Fibroblast of skin of left quadriceps (primary cell): ENCODE data around the gene YBX3.

ENCODE experiments used
- DNase-seq, 2 experiments: peaks; one replicate each; pipeline ENCODE4 v3.0.0-alpha.2; 2013; ENCODE audit warnings: low read depth in 2 of 2

YBX3 gene

DNA sequence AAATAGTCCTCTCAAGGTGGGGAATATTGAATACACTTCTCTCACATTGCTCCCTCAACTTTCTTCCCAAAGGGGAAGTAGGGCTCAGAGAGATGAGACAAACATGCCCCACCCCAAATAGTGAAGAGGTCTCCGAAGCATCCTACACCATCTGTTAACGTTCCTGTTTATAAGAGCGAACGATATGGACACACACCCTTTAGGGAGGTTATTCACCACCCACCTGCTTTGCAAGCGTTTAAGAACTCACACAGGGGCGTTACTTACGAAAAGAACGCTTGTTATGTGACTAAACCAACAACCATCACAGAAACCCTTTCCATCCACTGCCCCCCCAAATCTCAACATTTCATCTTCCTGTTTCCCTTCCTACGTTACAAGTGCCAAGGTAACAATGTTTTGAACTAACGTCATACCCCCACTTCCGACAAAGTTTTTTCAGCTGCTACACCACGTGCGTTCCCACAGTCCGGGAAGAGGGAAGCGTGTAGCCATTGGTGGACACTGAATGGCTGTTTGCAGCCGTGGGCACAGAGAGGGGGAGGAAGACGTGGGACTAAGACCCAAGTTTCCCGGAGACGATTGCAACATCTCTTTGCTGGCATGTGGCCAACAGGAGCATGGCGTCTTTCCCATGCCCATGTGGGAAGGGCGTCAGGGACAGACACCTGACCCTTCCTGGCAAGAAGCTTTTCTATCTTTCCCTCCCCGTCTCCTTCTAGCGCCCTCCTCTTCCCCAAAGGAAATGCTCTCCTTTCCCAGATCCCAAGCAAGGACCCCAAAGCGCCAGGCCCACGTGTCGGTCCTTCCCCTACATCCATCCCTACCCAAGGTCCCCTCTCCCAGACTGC is 1.2 kb downstream of the YBX3 start:
- DNase-seq = peak; percentile 82 to 86

DNA sequence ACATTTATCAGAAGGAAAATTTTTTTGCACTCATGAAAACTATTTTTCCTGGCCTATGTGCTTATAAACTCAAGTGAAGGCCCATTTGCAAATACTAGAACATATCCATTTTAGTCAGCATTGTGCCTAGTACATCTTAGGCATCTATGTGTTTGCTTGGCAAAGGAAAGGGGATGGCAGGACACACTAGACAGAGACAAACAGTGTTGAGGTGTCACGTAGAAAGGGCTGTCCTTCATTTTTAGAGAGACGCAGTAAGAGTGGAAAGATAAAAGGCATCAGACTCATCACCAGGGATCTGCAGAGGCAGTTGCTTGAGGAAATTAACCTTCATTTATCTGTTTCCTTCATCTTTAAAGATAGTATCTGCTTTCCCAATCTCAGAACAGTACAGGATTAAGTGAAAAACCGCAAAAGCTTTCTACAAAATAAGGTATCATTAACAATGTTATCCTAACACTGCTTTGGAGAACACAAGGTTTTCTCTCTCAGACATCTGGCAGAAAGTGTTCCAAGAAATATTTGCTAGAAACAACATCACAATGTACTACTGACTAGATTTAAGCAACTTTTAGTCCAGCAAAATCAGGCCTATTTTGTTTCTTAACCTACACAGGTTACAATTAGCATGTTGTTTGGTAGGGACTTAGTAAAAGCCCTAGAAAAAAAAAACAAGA is 2.0 kb downstream of the YBX3 start:
- DNase-seq = no peak

DNA sequence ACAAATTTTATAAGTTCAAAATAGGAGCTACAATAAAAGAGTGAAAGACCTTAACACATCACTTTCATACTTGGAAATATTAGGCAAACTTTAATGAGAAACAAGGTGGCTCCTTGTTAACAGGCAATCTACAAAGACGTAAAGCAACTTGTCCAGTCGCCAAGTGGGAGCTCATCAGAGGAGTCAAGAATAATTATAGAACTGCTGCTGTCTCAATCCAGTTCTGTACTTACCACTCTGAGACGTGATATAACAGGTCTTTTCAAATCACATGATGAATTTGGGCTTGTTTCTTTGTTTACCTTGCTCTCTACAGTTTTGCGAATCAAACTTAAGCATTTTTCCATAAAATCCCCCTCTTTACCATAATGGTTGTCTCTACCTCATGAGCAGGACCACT is 3.6 kb downstream of the YBX3 start:
- no peak for DNase-seq

DNA sequence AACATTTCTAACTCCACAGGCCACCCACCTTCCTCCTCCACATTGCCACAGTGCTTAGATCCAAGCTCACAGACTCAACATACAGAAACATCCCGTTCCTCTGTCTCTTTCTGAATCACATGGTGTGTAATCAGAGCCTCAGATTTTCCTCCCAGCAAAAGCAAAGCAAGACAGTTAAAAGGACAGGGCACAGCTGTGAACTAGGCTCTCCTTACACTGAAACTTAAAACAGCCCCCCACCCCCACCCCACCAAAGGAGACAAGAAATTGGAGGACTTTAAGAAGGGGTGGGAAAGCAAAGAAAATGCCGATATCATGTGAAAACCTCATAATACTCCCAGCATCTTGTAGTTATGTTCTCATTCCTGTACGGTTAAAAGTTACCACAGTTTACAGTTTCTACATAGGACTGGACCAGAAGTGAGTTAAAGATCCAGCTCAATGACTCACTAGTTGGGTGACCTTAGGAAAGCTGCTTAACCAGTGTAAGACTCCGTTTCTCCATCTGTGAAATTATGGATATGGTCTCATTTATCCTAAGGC is 4.8 kb downstream of the YBX3 start:
- DNase-seq = peak in 1 of 2 experiments; percentile 18

DNA sequence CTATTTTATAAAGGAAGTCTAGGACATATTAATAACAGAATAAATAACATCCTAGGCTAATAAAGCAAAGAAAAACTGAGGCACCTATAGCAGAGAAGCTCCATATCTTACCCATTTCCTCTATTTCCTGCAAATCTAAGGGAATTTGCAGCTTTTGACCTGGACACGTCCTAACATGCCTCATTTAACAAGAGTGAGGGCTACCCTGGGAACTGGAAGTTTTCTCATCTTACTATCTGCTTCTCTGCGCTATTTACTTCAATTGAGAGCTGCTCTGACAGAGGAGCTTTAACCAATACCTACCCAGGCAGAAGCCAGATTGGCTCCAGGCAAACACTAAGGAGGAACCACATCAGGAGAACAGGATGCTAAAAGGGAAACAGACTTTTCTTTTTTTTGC is 5.7 kb downstream of the YBX3 start:
- DNase-seq = no peak

DNA sequence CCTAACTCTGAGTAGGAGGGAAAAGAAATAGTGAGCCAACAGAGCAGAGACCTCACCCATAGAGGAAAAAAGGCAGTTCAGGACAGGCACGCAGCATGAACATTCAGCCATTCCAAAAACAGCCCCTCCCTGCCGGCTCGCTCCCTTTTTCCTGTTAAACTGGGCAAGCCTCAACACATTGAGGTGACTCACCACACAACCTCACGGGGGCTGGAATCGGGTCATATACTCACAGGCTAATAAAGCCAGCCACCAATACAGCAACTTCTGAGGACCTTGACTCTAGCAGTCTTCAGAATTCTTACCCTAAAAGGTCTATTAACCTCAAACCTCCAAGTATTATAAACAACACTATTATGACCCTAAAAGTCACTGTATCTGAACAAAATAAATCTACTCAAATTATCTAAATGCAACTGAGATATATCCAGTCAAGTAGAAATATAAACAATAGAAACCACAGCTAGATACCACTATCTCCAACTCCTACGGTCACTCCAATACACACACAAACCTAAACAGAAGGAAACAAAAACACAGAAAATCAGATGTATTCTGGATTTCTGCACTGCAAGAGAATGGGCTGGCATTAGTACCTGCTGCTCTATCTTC is 6.3 kb downstream of the YBX3 start:
- DNase-seq = peak; percentile 44 to 56

DNA sequence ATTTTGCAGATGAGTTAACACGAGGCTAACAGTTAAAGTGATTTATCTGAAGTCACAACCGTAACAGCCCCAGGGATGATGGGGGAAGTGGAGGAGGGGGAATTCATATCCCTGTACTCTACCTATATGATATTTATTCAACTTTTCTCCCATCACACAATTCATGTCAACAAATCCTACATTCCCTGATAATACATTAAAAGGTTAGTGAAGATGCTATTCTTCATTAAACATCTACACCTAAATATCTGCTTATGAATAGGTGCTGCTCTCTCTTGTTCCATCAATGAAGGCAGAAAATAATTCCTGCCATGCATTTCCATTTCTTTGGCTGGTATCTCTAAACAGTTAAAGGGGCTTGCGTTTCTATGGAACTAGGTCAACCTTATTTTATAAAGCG is 6.8 kb downstream of the YBX3 start:
- DNase-seq = no peak

DNA sequence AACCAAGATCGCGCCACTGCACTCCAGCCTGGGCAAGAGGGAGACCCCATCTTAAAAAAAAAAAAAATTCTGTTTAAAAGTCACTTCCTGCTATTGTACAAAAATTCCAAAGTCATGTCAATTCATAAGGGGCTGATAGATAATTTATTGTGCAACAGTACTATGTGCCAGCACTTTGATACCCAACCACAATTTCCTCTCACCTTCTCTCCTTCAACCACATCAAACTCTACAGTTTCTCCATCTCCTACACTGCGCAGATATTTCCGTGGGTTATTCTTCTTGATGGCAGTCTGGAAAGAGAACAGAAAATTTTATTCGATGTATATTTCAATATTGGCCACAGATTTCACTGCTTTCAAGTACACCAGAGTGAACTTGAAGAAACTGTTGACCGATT is 7.6 kb downstream of the YBX3 start:
- no peak for DNase-seq

DNA sequence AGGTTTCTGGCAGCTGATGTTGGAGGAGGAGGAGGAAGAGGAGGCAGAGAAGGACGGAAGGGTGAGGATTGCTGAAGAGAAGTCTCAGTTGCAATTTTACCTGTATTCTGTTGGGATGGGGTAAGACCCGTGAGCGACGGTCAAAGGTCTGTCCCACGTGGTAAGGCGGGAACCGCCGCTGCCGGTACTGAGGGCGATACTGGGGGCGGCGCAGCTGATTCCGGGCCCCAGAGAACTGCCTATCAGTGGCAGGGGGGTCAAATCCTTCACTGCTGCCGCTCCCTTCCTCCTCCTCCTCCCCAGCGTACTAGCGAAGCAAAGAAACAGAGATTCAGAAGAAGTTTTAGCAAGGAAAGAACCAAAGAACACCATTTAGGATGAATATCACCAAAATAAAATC is 13.3 kb downstream of the YBX3 start:
- DNase-seq = no peak

DNA sequence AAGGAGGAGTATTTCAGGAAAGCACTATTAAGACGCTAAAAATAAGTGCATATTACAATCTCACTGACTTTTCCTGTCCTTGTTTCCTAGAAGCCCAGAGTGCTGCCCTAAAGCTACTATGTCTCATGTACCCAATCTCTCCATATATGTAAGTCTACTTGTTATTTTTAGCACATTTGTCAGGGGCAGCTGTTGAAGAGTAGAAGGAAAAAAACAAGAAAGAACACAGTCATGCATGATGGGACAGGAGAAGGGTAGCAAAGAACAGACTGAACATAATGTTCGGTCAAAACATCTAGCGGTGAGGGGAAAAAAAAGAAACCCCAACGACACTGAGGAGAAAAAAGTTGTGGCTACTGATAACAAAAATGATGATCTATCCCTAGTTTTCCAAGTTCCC is 14.3 kb downstream of the YBX3 start:
- no peak for DNase-seq

DNA sequence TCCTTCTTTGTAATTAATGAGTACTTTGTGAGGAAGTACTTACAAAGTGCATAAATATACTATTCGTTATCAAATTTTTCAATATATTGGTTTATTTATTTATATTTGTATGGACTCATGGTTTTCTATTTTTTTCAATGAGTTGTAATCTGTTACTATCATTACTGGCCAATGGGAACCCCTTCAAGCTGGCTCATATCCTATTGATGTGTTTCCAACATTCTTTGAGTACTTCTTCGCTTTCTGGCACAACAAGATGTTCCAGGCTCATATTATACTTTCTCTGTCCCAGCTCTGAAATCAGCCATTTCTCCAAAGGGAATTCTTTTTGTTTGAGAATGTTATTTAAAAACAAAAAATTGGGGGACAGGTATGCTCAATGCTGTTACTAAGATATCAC is 17.5 kb downstream of the YBX3 start:
- no peak for DNase-seq

DNA sequence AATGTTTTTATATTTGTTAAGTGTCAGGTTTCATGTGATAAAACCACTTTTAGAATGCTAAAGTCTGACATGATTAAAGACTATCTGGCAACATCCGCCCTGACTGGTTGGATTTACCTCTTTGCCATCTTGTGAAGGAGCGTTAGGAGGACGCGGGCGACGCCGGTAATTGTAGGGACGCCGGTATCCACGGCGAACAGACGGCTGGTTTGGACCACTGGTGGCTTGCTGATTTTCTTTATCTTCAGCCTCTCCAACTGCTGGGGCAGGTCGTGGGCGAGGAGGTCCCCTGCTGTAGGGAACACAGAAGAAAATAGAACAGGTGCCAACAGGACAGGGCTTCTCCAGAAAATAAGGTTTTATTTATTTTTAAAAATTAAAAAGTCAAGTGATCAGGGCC is 21.3 kb downstream of the YBX3 start:
- no peak for DNase-seq

DNA sequence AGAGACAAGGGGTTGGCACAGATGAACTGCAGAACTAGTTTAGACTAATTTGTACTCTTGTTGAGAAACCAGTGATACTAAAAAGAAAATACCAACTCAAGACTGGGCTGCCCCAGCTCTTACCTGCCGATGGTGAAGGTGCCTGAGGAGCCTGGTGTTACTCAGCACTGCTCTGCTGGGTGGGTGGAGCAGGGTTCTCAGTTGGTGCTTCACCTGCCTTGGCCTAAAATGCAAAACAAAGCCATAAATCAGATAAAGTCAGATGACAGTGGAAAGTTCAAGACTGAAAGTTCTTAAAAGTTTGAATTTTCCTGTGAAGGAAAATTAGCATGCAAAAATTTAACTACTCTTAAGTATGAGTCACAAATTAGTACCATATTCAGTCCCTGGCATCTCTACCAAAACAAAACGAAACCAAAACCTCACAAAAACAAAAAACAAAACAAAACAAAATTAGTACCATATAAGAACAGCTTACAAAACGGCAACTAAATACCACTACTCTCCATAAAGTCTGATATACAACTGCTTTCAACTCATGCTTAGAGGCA is 21.9 kb downstream of the YBX3 start:
- no peak for DNase-seq

DNA sequence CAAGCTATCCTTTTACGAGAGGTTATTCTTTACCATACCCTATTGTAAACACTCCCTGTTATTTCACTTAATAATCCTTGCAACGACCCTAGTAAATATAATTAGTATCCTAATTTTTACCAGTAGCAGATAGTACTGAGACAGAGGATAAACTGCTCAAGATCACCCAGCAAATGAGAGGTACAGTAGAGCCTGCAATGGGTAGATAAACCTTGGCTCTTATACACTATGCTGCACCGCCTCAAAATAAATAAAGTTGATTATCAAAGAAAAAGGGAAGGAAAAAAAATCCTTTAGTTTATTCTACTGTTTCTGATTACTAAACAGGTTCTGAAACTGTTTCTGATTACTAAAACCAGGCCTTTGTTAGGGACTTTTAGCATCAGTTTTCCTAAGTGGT is 22.5 kb downstream of the YBX3 start:
- no peak for DNase-seq

DNA sequence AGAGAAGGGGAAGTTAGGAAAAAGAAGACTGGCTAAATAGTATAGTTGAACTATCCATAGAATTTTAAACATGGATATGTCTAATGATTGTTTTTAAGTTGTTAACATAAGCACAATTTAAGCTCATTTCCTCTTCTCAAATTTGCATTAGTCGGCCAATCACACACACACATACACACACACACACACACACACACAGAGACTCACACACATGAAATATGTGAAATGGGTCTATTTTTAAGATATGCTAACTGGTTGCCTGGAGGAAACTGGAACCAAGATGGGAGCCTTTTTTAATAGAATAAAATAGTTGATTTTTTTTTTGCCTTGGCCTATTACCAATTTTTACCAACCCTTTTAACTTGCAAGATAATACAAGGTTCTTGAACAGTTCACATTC is 25.3 kb downstream of the YBX3 start:
- DNase-seq = no peak

DNA sequence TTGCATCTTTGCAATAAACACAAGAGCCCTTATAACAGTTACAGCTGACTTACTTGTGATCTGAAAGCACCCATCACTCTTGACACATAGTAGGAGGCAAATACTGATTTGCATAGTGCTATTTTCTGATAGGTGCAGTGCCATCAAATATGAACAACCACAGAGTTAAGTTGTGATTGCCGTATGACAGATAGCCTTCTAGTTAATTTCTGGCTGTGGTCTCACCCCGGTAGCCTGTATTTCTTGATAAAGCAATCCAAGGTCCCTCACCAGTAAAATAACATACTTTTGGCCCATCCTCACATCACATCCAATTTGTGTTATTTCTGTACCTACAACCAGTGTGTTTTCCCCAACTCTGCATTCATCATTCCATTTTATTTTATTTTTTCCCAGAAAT is 26.0 kb downstream of the YBX3 start:
- DNase-seq = no peak

DNA sequence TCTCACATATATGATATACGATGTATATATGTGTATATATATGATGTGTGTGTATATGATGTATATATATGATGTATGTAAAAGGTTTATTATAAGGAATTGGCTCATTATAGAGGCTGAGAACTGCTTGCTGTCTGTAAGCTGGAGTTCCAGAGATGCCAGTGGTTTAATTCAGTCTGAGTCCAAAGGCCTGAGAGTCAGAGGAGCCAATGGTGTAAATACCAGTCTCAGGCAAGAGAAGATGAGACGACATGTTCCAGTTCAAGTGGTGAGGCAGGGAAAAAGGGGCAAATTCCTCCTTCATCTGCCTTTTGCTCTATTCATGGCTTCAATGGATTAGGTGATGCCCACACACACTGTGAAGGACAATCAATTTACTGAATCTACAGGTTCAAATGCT is 32.2 kb downstream of the YBX3 start:
- no peak for DNase-seq

DNA sequence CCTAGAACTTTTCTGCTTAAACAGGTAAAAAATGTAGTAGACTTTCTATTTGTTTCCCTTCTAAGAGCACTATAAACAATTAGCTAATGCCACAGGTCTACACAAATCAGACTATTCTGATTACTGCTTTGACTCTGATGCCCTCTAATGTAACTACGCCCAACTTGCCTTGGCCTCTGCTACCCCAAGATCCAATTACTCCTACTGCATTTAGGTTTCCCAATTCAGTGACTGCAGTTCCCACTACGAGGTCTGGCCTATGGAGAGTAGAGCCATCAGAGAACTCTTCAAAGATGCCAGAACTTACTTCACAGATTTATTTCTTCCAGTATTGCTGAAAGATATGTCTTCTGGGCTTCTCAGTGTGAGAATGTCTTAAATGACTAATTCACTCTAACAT is 34.0 kb downstream of the YBX3 start:
- no peak for DNase-seq

DNA sequence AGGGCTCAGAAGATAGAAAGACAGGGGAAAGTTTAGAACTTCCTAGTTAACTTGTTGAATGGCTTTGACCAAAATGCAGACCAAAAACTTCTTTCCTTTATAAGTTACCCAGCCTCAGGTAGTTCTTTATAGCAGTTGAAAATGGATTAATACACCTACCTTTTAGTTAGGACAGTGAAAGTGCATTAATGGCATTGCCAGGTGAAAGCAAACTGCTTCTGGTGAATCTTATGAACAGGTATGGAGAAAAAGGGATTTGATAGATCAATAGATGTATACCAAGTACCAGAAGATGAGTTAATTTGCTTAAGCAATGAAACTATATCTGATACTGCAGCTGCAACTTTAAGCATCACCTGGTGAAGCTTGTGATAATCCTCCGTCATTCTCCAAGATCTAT is 35.1 kb downstream of the YBX3 start:
- no peak for DNase-seq

DNA sequence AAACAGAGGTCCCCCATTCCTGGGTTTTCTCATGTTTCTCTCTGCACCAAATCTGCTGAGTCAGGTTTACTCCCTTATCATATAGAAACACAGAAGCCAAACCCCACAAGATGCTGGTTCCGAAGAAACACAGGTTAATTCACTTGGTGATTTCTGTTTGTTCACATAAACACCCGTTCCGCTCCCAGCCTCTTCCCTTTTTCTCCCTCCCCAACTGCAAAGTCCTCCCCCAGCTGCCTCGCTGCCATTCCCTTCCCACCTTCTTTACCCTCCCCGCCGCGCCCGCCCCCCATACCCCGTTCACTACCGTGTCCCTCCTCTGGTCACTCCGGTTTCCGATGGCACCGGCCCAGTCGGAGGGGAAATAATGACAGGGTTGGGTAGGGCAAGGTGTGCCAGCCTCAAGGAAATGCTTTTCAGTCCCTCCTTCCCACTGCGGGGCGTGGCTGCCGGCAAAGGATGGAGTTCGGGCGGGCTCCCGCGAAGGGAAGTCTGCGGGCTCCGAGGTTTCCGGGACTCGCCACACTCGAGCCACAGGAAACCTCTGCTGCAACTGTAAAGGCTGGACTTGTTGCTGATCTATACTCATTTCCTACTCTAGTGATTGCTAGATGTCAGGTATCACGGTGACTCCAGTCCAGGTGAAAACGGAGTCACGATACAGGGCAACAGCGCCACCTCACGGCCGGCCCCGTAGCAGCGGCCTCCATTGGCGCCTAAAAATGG is 49.3 kb downstream of the YBX3 start, which contains the start of gene STYK1:
Gene STYK1 (minus strand): TSS at position 394 of the 726 bp plus-strand sequence. CDS start 39,434 bp downstream, outside the sequence.
- no peak for DNase-seq

DNA sequence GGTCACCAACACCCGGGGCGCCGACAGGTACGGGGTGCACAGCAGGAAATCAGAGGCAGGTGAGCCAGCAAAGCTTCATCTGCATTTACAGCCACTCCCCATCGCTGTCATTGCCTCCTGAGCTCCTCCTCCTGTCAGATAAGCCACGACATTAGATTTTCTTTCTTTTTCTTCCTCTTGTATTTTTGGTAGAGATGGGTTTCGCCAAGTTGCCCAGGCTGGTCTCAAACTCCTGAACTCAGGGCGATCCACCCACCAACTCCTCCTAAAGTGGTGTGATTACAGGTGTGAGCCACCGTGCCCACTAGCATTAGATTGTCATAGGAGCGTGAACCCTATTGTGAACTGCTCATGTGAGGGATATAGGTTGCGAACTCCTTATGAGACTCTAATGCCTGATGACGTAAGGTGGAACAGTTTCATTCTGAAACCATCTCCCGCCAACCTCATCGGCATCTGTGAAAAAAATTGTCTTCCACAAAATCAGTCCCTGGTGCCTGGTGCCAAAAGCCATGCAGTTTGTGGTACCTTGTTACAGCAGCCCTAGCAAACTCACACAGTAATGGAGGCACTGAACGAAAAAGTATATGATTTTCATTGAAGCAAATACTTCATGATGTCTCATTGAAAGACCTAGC is 50.8 kb downstream of the YBX3 start:
- no peak for DNase-seq
